Transverse colon (tissue), 4 donors: ENCODE measurements around the gene NEURL1B.

Experiments used
- CTCF ChIP-seq, 5 experiments: fragments of 200-600 bp in 3 of 5; fragments of 450-650 bp in 2 of 5; sonication (generic) in 3 of 5; IDR thresholded peaks; 1 replicate in 2 of 5; 2 replicates in 3 of 5; pipeline ENCODE4 v1.5.1; 2016 to 2017; ENCODE audit warnings: antibody characterized with exemption in 5 of 5, inconsistent platforms in 3 of 5, mild to moderate bottlenecking in 2 of 5, moderate library complexity in 1 of 5
- POLR2AphosphoS5 ChIP-seq, 3 donors: sonication (generic); formaldehyde crosslinking; IDR thresholded peaks; one replicate each; pipeline ENCODE4 v1.6.1; 2016; ENCODE audit warnings: antibody characterized with exemption in 3 of 3

- no peak for TF ChIP-seq CTCF (IDR thresholded peaks at IDR 0.05)
- TF ChIP-seq POLR2AphosphoS5 (IDR thresholded peaks at IDR 0.05), result no peak
Observed at GRCh38 chr5:172607213-172607793, 33.8 kb upstream of the NEURL1B start.
